H9 (cell line): Measurements from ENCODE around the gene NPTX1. TPM values are rescaled to one million over a fixed set of nuclear protein-coding genes. Genes with fewer than 3 reads are reported as not detected.

ENCODE experiments used
- DNase-seq: peaks from one replicate; pipeline ENCODE4 v3.0.0-alpha.2; 2017
- H2AFZ ChIP-seq: one replicate; pipeline ENCODE4 v1.6.1; 2013; ENCODE audit warnings: mild to moderate bottlenecking, low read length, control low read depth, moderate library complexity
- H2AK5ac ChIP-seq: 2 replicates; pipeline ENCODE4 v1.6.1; 2013; ENCODE audit warnings: low read length, control low read depth, mixed read lengths; ENCODE audit not compliant: insufficient read length
- H2BK120ac ChIP-seq: one replicate; pipeline ENCODE4 v1.6.1; 2013; ENCODE audit warnings: low read depth, mild to moderate bottlenecking, low read length, control low read depth, inconsistent platforms; ENCODE audit not compliant: poor library complexity, severe bottlenecking
- H2BK12ac ChIP-seq: 2 replicates; pipeline ENCODE4 v1.6.1; 2013; ENCODE audit warnings: low read length, control low read depth, mixed read lengths, low read depth; ENCODE audit not compliant: insufficient read length
- H2BK15ac ChIP-seq: 2 replicates; pipeline ENCODE4 v1.6.1; 2013; ENCODE audit warnings: low read depth, low read length, control low read depth
- H2BK20ac ChIP-seq: one replicate; pipeline ENCODE4 v1.6.1; 2013; ENCODE audit warnings: low read depth, mild to moderate bottlenecking, low read length, control low read depth, inconsistent platforms; ENCODE audit not compliant: poor library complexity, severe bottlenecking
- H2BK5ac ChIP-seq: 2 replicates; pipeline ENCODE4 v1.6.1; 2013; ENCODE audit warnings: low read length, control low read depth, mixed read lengths; ENCODE audit not compliant: insufficient read length
- H3K14ac ChIP-seq: 2 replicates; pipeline ENCODE4 v1.6.1; 2013; ENCODE audit warnings: low read length, control low read depth; ENCODE audit not compliant: insufficient read depth
- H3K18ac ChIP-seq: 2 replicates; pipeline ENCODE4 v1.6.1; 2013; ENCODE audit warnings: low read depth, mild to moderate bottlenecking, mixed read lengths, low read length, control low read depth; ENCODE audit not compliant: insufficient read length
- H3K23ac ChIP-seq: 2 replicates; pipeline ENCODE4 v1.6.1; 2013; ENCODE audit warnings: low read length, control low read depth, mixed read lengths, low read depth; ENCODE audit not compliant: insufficient read length
- H3K23me2 ChIP-seq: 2 replicates; pipeline ENCODE4 v1.6.1; 2013; ENCODE audit warnings: low read depth, mild to moderate bottlenecking, mixed read lengths, low read length, control low read depth; ENCODE audit not compliant: insufficient read length, poor library complexity, severe bottlenecking
- H3K27ac ChIP-seq: 2 replicates; pipeline ENCODE4 v1.5.1; 2013; ENCODE audit warnings: low read length, control low read depth, mixed read lengths, low read depth; ENCODE audit not compliant: insufficient read length
- H3K27me3 ChIP-seq: 2 replicates; pipeline ENCODE4 v1.6.1; 2013; ENCODE audit warnings: low read length, control low read depth, inconsistent platforms; ENCODE audit not compliant: insufficient read depth
- H3K4ac ChIP-seq: 2 replicates; pipeline ENCODE4 v1.6.1; 2013; ENCODE audit warnings: low read depth, mild to moderate bottlenecking, control low read depth, inconsistent platforms, low read length, moderate library complexity
- H3K4me1 ChIP-seq: 2 replicates; pipeline ENCODE4 v1.6.1; 2013; ENCODE audit warnings: low read length, control low read depth, inconsistent platforms; ENCODE audit not compliant: insufficient read depth
- H3K4me2 ChIP-seq: 2 replicates; pipeline ENCODE4 v1.6.1; 2013; ENCODE audit warnings: low read length, control low read depth, mixed read lengths; ENCODE audit not compliant: insufficient read length, insufficient read depth
- H3K56ac ChIP-seq: 2 replicates; pipeline ENCODE4 v1.6.1; 2013; ENCODE audit warnings: low read depth, mild to moderate bottlenecking, mixed read lengths, low read length, control low read depth; ENCODE audit not compliant: insufficient read length
- H3K79me1 ChIP-seq: 2 replicates; pipeline ENCODE4 v1.6.1; 2013; ENCODE audit warnings: low read depth, mild to moderate bottlenecking, moderate library complexity, low read length, control low read depth, inconsistent platforms; ENCODE audit not compliant: insufficient read depth, poor library complexity, severe bottlenecking
- H3K79me2 ChIP-seq: 2 replicates; pipeline ENCODE4 v1.6.1; 2013; ENCODE audit warnings: low read length, control low read depth, inconsistent platforms; ENCODE audit not compliant: insufficient read depth
- H3K9ac ChIP-seq: 2 replicates; pipeline ENCODE4 v1.6.1; 2013; ENCODE audit warnings: low read length, control low read depth, mixed read lengths; ENCODE audit not compliant: insufficient read length; ENCODE audit errors: extremely low read depth
- H3K9me3 ChIP-seq: one replicate; pipeline ENCODE4 v1.6.1; 2013; ENCODE audit warnings: low read depth, low read length, inconsistent platforms; ENCODE audit not compliant: control insufficient read depth
- H3T11ph ChIP-seq: one replicate; pipeline ENCODE4 v1.6.1; 2013; ENCODE audit warnings: mild to moderate bottlenecking, low read length, control low read depth, inconsistent platforms
- H4K20me1 ChIP-seq: one replicate; pipeline ENCODE4 v1.6.1; 2013; ENCODE audit not compliant: control insufficient read depth, insufficient read length, insufficient read depth
- H4K5ac ChIP-seq: 2 replicates; pipeline ENCODE4 v1.6.1; 2013; ENCODE audit warnings: low read depth, mild to moderate bottlenecking, mixed read lengths, low read length, control low read depth; ENCODE audit not compliant: insufficient read length
- H4K8ac ChIP-seq: replicated peaks from 2 replicates; pipeline ENCODE4 v1.6.1; 2013; ENCODE audit warnings: low read length, control low read depth, mixed read lengths, low read depth; ENCODE audit not compliant: insufficient read length
- H4K91ac ChIP-seq: 2 replicates; pipeline ENCODE4 v1.6.1; 2013; ENCODE audit warnings: low read depth, mild to moderate bottlenecking, moderate library complexity, mixed read lengths, low read length, control low read depth; ENCODE audit not compliant: insufficient read length
- H3K27ac Mint-ChIP-seq, 3 experiments: 2 replicates in 2 of 3; 3 replicates in 1 of 3; pipeline ENCODE4 v1.8.0; 2020 to 2021; ENCODE audit warnings: mixed read lengths in 3 of 3, mild to moderate bottlenecking in 1 of 3, moderate library complexity in 1 of 3
- H3K27me3 Mint-ChIP-seq: 2 replicates; pipeline ENCODE4 v1.8.0; 2021; ENCODE audit warnings: low read depth, mild to moderate bottlenecking, moderate library complexity, mixed read lengths
- H3K36me3 Mint-ChIP-seq, 3 experiments: 2 replicates in 2 of 3; 3 replicates in 1 of 3; pipeline ENCODE4 v1.8.0; 2020 to 2021; ENCODE audit warnings: low read depth in 3 of 3, mixed read lengths in 3 of 3; ENCODE audit not compliant: insufficient read depth in 1 of 3
- H3K4me1 Mint-ChIP-seq, 2 experiments: 2 replicates each; pipeline ENCODE4 v1.8.0; 2020; ENCODE audit warnings: mixed read lengths in 2 of 2
- H3K4me3 Mint-ChIP-seq, 2 experiments: 2 replicates in 1 of 2; 3 replicates in 1 of 2; pipeline ENCODE4 v1.8.0; 2020 to 2021; ENCODE audit warnings: mild to moderate bottlenecking in 2 of 2, mixed read lengths in 2 of 2, moderate library complexity in 1 of 2
- H3K9me3 Mint-ChIP-seq, 2 experiments: 2 replicates in 1 of 2; 3 replicates in 1 of 2; pipeline ENCODE4 v1.8.0; 2020; ENCODE audit warnings: mild to moderate bottlenecking in 2 of 2, mixed read lengths in 2 of 2, moderate library complexity in 1 of 2
- CTCF ChIP-seq: fragments of 200-600 bp; sonication (generic); conservative IDR thresholded peaks from 3 replicates; pipeline ENCODE4 v1.8.0; 2021; ENCODE audit warnings: antibody characterized with exemption, mild to moderate bottlenecking
- WGBS: extraction: QIAGEN DNeasy Blood & Tissue Kit; methylation state at CpG from one replicate; pipeline ENCODE4 v1.1.7; 2013; ENCODE audit warnings: missing lambda C conversion rate, low lambda C conversion rate, mixed read lengths; ENCODE audit not compliant: insufficient read length; ENCODE audit errors: extremely low coverage; 5-methylcytosine and 5-hydroxymethylcytosine counted together
- total RNA-seq: library from RNA; stranded (reverse); gene quantifications from 2 replicates; pipeline ENCODE4 v1.2.1, GENCODE V29; 2021

NPTX1 gene
- total RNA-seq, 1 experiment from 2014 or later: 20.5 TPM

- no peak overlapping the region for H3K27ac ChIP-seq
- H3K79me1 ChIP-seq: no peaks in the 10 kb centered on the region
- Mint-ChIP-seq H3K9me3 (no peaks in the 10 kb centered on the region), H3K4me3 (no peak overlapping the region), H3K4me1 (0 out of 4 replicates have a peak, but pooled peaks cover 0 to 3% of the 10 kb centered on the region in 2 experiments), H3K27ac (no peak overlapping the region), H3K27me3 (peaks cover 32% of the 10 kb centered on the region), H3K36me3 (no peaks in the 10 kb centered on the region)
- no peaks in the 10 kb centered on the region for H3K9me3 ChIP-seq
- H3K27me3 ChIP-seq: no peaks in the 10 kb centered on the region
- H2AFZ ChIP-seq: no peak overlapping the region
- H4K5ac ChIP-seq: no peak overlapping the region
- H3K4me2 ChIP-seq: no peak overlapping the region
- H2AK5ac ChIP-seq: no peak overlapping the region
- H2BK120ac ChIP-seq: no peak overlapping the region
- no peak overlapping the region for H4K8ac ChIP-seq
- no peak overlapping the region for H2BK12ac ChIP-seq
- H4K91ac ChIP-seq: no peak overlapping the region
- no peak overlapping the region for H3K23ac ChIP-seq
- no peak overlapping the region for H2BK15ac ChIP-seq
- H2BK5ac ChIP-seq: no peak overlapping the region
- no peak overlapping the region for H3K56ac ChIP-seq
- H3K4me1 ChIP-seq: no peaks in the 10 kb centered on the region
- no peak for DNase-seq
- no peak overlapping the region for H3T11ph ChIP-seq
- H3K14ac ChIP-seq: no peak overlapping the region
- no peaks in the 10 kb centered on the region for H3K23me2 ChIP-seq
- H3K4ac ChIP-seq: no peak overlapping the region
- H2BK20ac ChIP-seq: no peak overlapping the region
- no peak overlapping the region for H3K18ac ChIP-seq
- no peak overlapping the region for H3K9ac ChIP-seq
- H4K20me1 ChIP-seq: no peaks in the 10 kb centered on the region
- TF ChIP-seq CTCF: no peak
- H3K79me2 ChIP-seq: no peaks in the 10 kb centered on the region
- WGBS: 100% methylated on average over 1 of the region's 9 CpGs
Measured at GRCh38 chr17:80510772-80511171, 34.4 kb upstream of the NPTX1 start.
